GM10248 (cell line): ENCODE data around the gene DAB1.

Experiments
- CTCF ChIA-PET: fragments of 300-600 bp; sonication (Branson Sonifier 250); formaldehyde crosslinking; extraction: SDS; loops from one replicate; lab custom pipeline; 2021; ENCODE audit warnings: antibody characterized with exemption; lab: Yijun Ruan, JAX
- POLR2A ChIA-PET: fragments of 350-650 bp; sonication (Branson Sonifier 250); formaldehyde crosslinking; extraction: SDS; loops from one replicate; lab custom pipeline; 2020; ENCODE audit warnings: antibody characterized with exemption; lab: Yijun Ruan, JAX
- DNase-seq: peaks from one replicate; pipeline ENCODE4 v3.0.0; 2012; ENCODE audit errors: extremely low spot score
- TF ChIP-seq, protein P1 (sequence below): IDR thresholded peaks from 2 replicates; pipeline ENCODE4 v1.5.1; 2012; ENCODE audit warnings: mild to moderate bottlenecking, low read depth; ENCODE audit errors: extremely low read depth, missing control alignments, control extremely low read depth

Gene DAB1

DNA sequence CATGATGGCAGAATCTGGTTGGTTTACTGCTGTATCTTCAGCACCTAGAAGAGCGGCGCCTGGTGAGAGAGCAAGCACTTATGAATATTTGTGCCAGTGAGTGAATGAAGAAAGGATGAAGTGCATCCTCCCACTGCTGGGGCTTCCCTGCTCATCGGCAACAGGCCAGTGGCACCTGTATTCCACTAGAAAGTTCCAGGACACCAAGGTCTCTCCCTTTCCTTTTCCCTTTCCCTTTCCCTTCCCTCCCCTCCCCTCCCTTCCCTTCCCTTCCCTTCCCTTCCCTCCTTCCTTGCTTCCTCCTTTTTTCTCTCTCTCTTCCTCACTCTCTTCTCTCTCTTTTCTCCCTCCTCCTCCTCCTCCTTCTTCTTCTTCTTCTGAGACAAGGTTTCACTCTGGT, 86.2 kb downstream of the DAB1 start:
- ChIA-PET CTCF (no interaction called here), POLR2A (no interaction called here)

DNA sequence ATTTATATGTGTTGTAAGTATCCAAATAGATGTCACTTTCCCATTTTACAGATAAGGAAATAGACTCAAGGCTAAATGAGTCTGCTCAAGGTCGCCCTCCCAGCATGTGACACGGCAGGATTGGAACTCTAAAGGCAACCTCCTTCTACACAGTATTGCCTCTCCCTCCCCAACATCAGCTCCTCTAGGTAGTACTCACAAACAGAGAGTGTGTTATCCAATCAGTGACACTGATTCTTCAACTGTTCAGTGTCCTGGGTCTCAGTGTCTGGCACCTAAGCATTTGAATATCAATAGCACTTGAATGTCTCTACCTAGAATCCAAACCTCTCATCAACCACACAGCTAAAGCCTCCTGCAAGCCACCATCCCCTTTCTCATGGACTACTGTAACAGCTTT, 87.1 kb downstream of the DAB1 start:
- ChIA-PET POLR2A (no interaction called here), CTCF (no interaction called here)
- no peak for DNase-seq
- TF ChIP-seq, protein P1, sequence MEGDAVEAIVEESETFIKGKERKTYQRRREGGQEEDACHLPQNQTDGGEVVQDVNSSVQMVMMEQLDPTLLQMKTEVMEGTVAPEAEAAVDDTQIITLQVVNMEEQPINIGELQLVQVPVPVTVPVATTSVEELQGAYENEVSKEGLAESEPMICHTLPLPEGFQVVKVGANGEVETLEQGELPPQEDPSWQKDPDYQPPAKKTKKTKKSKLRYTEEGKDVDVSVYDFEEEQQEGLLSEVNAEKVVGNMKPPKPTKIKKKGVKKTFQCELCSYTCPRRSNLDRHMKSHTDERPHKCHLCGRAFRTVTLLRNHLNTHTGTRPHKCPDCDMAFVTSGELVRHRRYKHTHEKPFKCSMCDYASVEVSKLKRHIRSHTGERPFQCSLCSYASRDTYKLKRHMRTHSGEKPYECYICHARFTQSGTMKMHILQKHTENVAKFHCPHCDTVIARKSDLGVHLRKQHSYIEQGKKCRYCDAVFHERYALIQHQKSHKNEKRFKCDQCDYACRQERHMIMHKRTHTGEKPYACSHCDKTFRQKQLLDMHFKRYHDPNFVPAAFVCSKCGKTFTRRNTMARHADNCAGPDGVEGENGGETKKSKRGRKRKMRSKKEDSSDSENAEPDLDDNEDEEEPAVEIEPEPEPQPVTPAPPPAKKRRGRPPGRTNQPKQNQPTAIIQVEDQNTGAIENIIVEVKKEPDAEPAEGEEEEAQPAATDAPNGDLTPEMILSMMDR: no peak

More for the DNA sequence above, 86.2 kb downstream of the DAB1 start:
- DNase-seq: no peak
- TF ChIP-seq, protein P1: no peak

DNA sequence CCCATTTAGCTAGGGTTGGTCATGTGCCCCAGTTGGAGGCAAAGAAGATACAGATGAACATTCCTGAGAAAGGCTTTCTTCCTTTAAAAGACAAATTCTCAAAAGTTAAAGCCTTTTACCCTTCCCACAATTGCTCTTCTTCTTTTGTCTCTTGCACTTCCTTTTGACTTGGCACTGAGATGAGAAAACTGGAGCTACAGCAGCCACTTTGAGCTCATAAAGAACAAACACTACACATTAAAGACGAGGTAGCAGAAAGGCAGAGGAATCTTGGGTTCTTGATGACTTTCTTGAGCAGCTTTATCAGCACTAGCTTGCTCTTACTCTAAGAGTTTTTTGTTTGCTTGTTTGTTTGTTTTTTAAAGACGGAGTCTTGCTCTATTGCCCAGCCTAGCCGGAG, 92.2 kb downstream of the DAB1 start:
- ChIA-PET CTCF (no interaction called here), POLR2A (no interaction called here)
- no peak for DNase-seq
- TF ChIP-seq, protein P1: no peak

DNA sequence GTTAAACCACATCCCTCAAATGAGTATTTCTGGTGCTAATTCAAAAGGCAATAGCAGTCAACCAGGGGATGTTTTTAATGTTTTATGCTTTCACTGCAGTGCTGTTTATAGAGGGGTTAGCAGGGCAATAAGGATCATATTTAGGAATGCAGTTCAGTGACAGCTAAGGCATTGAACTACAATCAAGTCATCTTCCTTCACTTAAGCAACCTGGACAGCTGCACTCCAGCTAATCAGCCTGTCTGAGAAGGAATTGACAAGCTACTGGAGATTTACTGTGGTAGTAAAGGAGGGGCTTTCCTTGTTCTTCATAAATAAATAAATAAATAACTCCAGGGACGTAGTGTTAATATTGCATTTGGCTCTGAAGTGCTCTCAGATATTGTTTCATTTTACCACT, 93.9 kb downstream of the DAB1 start:
- ChIA-PET POLR2A (no interaction called here), CTCF (no interaction called here)
- TF ChIP-seq, protein P1: no peak
- DNase-seq: no peak

DNA sequence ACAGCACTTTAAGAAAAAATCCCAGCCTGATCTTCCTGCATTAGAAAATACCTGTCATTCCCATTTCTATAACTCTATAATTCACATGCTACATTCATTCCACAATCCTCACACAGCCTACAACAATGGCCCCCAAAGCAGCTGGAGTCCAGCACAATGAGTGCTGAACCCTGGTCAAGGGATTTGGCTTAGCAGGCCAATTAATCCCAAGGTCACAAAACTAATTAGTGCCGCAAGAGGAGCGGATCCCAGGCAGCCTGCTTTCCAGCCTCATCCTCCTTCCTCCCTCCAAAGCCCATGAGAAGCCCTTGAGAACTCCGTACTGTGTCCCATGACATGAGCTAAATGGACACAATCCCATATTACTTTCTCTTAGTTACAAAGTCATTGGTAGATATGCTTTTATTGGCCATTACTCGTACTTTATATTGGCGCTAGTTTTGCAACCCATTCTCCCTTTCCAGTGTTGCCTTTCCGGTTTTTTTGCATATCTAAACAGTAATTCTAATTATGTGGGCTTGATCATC, 94.8 kb downstream of the DAB1 start:
- TF ChIP-seq, protein P1: no peak
- POLR2A ChIA-PET: interaction anchor here (0.7 kb wide), 1 partner anchor 34 kb away, joined by 6 read pairs; no protein-coding TSS in a partner anchor
- DNase-seq: no peak
- CTCF ChIA-PET: no interaction called here

DNA sequence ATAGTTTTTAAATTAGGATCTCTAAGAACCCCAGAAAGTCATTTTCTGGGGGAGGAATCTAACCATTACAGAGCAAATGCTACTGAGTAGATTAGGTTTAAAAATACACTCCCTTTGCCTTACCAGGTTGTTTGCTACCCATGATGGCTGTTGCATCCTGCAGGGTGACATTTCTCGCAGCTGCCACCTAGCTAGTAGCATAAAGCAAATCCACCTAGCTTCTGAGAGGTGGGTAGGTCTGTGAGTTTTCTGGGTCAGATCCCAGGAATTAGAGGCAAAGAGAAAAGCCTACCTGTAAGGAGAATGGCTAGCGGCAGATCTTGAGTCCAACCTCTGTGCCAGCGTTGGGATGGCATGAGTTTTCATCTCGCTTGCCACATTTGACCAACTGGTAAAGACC, 95.9 kb downstream of the DAB1 start:
- CTCF ChIA-PET: no interaction called here
- POLR2A ChIA-PET: no interaction called here
- DNase-seq: no peak
- TF ChIP-seq, protein P1: no peak
